Limb (tissue), 2 donors: ENCODE data around the gene TBC1D17.

ENCODE experiments used
- DNase-seq, 2 donors: peaks; one replicate each; pipeline ENCODE4 v3.0.0-alpha.2; 2016; ENCODE audit errors: extremely low spot score in 2 of 2

The TBC1D17 gene

DNA sequence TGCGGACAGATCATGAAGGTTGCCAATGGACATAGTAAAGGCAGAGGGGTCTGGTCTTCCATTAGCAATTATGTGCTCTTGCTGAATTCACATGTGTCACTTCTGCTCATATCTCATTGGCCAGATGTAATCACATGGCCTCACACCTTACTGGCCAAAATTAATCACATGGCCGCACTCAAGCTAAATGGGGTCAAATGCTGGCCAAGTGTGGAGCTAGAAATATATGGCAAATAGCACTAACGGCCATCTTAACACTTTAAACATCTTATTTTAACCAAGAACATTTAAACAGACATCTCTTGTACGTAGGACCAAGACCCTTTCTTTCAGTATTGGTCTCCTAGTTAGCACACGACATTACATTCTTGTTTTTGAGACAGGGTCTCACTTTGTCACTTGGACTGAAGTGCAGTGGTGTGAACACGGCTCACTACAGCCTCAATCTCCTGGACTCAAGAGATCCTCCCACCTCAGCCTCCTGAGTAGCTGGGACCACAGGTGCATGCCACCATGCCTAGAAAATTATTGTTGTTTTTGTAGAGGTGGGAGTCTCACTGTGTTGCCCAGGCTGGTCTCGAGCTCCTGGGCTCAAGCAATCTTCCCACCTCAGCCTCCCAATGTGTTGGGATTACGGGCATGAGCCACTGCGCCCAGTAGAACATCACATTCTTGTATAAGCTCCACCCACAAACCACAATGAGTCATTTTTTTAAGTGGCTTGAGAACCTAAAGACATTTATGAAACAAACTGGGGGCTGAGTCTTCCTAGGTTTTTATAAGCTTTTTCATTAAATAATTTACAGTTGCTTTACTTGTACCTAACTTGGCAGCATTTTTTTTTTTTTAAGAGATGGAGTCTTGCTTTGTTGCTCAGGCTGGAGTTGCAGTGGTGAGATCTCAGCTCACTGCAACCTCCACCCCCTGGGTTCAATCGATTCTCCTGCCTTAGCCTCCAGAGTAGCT is 29.5 kb upstream of the TBC1D17 start:
- DNase-seq: no peak

DNA sequence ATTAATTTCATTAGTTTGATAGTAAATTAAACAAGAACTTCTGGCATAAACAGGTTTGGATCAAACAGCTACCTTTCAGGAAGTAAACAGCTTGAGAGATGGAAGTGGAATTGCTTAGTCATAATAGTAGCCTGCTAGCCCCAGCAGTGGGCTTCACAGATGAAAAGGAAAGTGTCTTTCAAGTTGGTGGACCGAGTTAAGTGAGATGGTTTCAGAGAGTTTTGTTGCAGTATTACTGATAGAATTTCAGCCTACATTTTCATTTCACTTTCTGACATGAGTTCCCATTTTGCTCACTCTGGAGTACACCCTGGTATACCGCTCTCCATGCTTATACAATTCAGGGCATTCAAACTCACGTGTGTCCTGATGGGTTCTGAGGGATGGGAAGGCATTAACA is 28.6 kb upstream of the TBC1D17 start:
- no peak for DNase-seq

DNA sequence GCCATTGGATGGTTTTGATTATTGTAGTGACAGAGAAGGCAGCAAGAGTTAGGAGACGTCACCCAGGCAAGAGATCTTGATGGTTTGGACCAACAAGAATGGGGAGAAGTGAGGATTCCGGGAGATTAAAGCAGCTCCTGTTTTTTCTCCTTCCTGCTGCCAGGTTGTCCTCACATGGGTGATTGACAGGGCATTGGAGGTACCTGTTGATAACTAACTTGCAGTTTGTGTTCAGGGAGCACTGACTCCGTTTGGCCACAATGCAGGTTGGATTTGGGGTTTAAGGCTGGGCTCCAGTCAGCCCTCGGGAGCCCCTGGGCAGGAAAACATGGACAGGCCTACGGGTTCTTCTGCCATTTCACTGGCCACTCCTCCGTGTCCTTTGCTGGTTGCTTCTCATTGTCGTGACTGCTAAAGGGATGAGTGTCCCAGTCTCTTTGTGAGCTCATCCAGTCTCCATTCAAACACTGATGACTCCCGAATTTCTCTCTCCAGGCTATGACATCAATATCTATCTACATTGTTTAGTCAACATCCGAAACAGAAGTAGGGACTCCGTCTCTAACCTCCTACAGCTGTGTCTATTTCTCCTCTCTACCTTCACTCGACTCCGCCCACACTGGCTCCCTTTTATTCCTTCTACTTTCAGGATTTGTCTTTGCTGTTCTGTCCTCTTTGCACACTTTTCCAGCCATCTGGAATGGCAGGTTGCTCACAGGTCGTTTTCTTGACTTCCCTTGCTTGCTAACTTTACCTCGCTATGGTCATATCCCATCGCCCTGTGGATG is 27.9 kb upstream of the TBC1D17 start:
- no peak for DNase-seq

DNA sequence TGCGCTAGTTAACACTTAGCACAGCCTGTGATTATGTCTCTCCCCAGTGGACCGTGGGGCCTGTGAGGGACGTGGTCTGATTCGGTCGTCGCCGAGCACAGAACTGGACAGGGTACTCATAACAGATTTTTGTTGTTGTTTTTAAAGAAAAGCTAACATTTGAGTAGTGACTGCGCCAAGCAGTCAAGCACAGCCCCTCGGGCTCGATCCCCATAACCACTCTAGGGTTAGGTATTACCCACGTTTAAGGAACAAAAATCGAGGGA is 27.3 kb upstream of the TBC1D17 start:
- no peak for DNase-seq

DNA sequence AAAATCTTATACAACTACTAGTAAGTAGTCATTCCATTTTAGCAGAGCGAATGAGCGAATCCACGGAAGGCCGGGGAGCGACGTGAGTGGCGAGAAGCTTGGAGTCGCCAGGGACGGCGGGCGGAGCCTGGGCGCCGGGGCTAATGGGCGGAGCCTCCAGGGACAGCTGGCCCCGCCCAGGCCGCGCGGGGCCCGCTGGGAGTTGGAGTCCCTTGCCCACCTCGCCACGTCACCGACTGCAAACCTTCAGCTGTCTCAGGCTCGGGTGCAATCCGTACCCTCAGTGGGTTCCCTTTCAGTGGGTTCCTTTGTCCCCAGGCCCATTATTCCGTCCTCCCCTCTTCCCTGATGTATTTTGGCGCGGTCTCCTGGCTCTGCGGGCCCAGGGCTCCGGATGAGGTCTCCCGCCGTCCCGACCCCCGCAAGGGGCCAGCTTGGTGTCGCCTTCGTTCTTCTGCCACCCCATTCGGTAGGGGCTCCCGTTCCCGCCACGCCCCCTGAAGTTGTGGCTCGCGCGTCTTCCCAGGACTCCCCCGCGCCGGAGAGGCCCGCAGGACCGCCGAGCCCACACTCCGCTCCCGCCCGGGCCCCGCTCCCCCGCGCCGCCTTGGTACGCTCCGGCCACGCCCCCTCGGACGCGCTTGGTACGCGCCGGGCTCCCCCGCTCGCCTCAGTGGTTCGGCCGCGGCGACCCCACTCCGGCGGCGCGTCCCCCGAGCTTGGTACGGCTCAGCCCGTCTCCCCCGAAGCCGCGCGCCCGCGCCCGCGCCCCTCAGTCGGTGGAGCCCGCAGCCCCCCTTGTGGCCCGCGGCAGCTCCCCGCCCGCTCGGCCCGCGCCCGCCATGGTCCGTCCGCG is 26.8 kb upstream of the TBC1D17 start, which contains the start of gene PTOV1:
TSS of gene PTOV1 (plus strand) at position 673 of the 856 bp plus-strand sequence.
- peak; percentile 85 to 98 for DNase-seq

GRCh38 chr19:49851456-49852259 is 25.8 kb upstream of the TBC1D17 start:
- peak in 1 of 2 donors; percentile 86 for DNase-seq

- no peak for DNase-seq
Measured at GRCh38 chr19:49852631-49853126, 24.8 kb upstream of the TBC1D17 start.

GRCh38 chr19:49853852-49854377 is 23.6 kb upstream of the TBC1D17 start:
- DNase-seq: no peak

- DNase-seq: no peak
Measured at GRCh38 chr19:49854378-49855263, 22.9 kb upstream of the TBC1D17 start.

- DNase-seq: no peak
Measured at GRCh38 chr19:49855277-49855675, 22.2 kb upstream of the TBC1D17 start.

GRCh38 chr19:49855676-49856573 is 21.6 kb upstream of the TBC1D17 start:
- no peak for DNase-seq

DNA sequence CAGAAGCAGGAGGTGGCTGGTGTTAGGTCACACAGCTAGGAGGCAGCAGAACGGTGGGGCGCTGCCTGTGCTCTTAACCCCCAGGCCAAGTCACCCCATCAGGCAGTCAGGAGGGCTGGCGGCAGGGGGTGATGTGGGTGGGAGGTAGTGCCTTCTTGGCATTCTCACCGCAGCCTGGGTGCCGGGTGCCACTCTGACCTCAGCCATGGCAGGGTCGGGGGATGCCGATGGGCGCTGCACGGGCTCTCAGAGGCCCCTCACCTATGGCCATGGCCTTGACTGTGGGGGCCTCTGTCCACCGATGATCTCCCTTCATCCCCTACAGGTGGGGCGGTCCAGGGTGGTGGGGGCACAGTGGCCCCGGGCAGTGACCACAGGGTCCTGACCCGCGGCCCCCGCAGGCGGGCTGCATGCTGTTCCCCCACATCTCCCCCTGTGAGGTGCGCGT is 20.9 kb upstream of the TBC1D17 start:
- DNase-seq: no peak

- DNase-seq: no peak
Measured at GRCh38 chr19:49857061-49857837, 20.3 kb upstream of the TBC1D17 start.

GRCh38 chr19:49857838-49858087 is 19.7 kb upstream of the TBC1D17 start:
- no peak for DNase-seq

- DNase-seq: no peak
Measured at GRCh38 chr19:49858088-49858985, 19.2 kb upstream of the TBC1D17 start.

- DNase-seq: no peak
Measured at GRCh38 chr19:49859682-49860335, 17.7 kb upstream of the TBC1D17 start.
